Brain microvascular endothelial cell (primary cell): ENCODE results near the gene BABAM2.

Experiments used
- DNase-seq: peaks from one replicate; pipeline ENCODE4 v3.0.0-alpha.2; 2020
- H3K27ac ChIP-seq: fragments of 250-450 bp; sonication (Bioruptor Pico); 2 replicates; pipeline ENCODE4 v1.5.1; 2020; ENCODE audit warnings: mild to moderate bottlenecking, moderate library complexity
- H3K27me3 ChIP-seq: fragments of 250-450 bp; sonication (Bioruptor Pico); replicated peaks from 2 replicates; pipeline ENCODE4 v1.5.1; 2020; ENCODE audit warnings: mild to moderate bottlenecking
- H3K36me3 ChIP-seq: fragments of 250-450 bp; sonication (Bioruptor Pico); replicated peaks from 2 replicates; pipeline ENCODE4 v1.5.1; 2020; ENCODE audit warnings: mild to moderate bottlenecking
- H3K4me3 ChIP-seq: 2 replicates; pipeline ENCODE4 v1.5.1; 2011; ENCODE audit warnings: low read depth, mild to moderate bottlenecking, control low read depth, low read length, moderate library complexity
- in situ Hi-C: cut with HindIII; loops from 2 replicates; pipeline ENCODE4 v1.10.0; 2017; ENCODE audit warnings: low sequenced_read_pairs, low pct_ligation_motif_present
- TF ChIP-seq, protein P1 (sequence below): IDR thresholded peaks from 2 replicates; pipeline ENCODE4 v1.5.1; 2011; ENCODE audit warnings: low read depth, mild to moderate bottlenecking, moderate library complexity, low read length, control low read depth, inconsistent platforms; ENCODE audit errors: missing control alignments

BABAM2 gene

DNA sequence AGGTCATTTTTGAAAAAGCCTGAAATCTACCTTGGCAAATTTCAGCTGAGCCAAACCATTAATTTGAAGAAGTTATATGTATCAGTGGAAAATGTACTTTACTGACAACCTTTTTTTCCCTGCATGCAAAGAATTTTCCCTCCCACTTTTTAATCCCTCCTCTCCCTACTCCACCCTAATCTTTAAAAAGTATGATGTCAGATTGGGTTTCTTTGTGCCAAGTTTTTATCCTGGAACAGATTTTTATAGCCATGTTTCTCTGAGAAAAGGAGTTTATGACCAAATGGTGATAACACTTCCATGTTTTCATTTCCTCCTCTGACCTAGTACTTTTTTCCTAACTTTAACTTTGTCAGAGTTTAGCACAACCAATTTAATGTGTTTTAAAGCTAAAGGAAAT lies 251.9 kb downstream of the BABAM2 start:
- no peaks in the 10 kb centered on the region for H3K36me3 ChIP-seq
- in situ Hi-C loops = no loop called here
- H3K4me3 ChIP-seq = no peak overlapping the region
- no peak for DNase-seq
- TF ChIP-seq, protein P1, sequence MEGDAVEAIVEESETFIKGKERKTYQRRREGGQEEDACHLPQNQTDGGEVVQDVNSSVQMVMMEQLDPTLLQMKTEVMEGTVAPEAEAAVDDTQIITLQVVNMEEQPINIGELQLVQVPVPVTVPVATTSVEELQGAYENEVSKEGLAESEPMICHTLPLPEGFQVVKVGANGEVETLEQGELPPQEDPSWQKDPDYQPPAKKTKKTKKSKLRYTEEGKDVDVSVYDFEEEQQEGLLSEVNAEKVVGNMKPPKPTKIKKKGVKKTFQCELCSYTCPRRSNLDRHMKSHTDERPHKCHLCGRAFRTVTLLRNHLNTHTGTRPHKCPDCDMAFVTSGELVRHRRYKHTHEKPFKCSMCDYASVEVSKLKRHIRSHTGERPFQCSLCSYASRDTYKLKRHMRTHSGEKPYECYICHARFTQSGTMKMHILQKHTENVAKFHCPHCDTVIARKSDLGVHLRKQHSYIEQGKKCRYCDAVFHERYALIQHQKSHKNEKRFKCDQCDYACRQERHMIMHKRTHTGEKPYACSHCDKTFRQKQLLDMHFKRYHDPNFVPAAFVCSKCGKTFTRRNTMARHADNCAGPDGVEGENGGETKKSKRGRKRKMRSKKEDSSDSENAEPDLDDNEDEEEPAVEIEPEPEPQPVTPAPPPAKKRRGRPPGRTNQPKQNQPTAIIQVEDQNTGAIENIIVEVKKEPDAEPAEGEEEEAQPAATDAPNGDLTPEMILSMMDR = no peak
- no peak overlapping the region for H3K27ac ChIP-seq
- no peaks in the 10 kb centered on the region for H3K27me3 ChIP-seq

DNA sequence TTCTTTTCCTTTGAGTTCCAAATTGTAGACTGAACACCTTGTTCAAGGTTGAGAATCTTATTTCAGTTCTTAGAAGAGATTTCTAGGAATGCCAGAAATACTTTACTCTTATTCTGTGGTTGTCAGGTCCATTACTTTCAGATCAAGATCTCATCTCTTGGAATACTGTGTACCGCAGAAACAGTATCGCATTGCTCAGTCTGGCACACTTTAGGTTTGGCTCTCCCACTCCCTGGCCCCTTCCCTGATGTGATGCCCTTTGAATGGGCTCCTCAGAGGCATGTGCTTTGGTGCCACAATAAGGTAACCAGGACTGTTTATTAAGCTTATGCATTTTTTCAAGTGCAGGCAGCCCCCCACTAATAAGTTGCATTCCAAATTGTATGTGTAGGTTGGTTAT lies 257.5 kb downstream of the BABAM2 start:
- H3K27me3 ChIP-seq = no peaks in the 10 kb centered on the region
- no peak for DNase-seq
- TF ChIP-seq, protein P1 = no peak
- H3K36me3 ChIP-seq = no peaks in the 10 kb centered on the region
- no peak overlapping the region for H3K27ac ChIP-seq
- H3K4me3 ChIP-seq = no peak overlapping the region
- in situ Hi-C loops = no loop called here

DNA sequence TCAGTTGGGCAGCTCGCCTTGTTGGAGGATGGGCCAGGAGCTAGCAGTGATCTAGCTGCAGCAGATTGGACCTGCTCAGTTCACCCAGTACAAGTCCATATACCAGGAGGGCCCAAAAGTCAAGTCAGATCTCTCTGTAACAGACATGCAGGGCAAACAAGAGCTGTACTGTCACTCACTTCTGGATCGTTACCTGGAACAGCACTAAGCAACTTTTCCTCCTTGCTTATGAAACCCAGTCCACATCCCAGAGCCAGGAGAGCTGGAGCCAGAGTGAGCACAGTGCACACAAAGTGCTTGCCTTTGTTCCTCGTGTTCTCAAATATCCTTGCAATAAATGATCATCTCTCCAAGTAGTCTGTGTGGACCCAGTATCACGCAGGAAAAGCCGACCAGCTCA lies 258.0 kb downstream of the BABAM2 start:
- no peak for DNase-seq
- Histone ChIP-seq H3K27me3 (no peaks in the 10 kb centered on the region), H3K4me3 (no peak overlapping the region), H3K27ac (no peak overlapping the region), H3K36me3 (no peaks in the 10 kb centered on the region)
- in situ Hi-C loops = no loop called here
- TF ChIP-seq, protein P1 = no peak

DNA sequence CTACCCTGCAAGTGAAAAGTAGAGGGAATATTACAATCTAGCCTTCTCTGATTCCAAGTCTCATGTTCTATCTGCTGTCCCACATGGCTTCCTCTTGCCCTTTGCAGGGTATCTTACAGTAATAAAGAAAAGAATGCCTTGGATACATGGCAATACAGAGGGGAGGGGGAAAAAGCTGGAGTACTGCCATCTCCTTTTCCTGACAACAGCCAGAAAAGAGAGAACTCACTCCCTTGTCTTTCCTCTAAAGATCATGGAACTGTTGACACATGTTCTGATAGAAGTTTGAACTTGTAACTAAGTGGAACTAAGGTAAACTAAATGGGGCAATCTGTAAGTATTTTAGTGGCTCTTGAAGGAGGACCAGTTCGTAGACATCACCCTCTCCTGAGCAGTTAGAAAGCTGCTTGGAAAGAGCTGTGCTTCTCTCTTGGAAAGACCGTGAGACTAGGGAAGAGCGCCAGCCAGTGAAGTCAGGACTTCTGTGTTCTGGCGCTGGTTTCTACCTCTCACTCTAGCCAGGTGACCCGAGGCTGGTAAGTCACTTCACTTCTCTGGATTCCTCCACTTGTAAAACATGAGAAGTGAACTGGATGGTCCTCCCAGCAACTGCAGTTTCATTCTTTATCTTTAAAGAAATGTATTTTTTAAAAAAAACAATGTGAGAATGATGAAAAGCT lies 259.8 kb downstream of the BABAM2 start:
- no peaks in the 10 kb centered on the region for H3K36me3 ChIP-seq
- TF ChIP-seq, protein P1 = no peak
- DNase-seq = no peak
- no peak overlapping the region for H3K4me3 ChIP-seq
- H3K27me3 ChIP-seq = no peaks in the 10 kb centered on the region
- no peak overlapping the region for H3K27ac ChIP-seq
- in situ Hi-C loops = no loop called here

DNA sequence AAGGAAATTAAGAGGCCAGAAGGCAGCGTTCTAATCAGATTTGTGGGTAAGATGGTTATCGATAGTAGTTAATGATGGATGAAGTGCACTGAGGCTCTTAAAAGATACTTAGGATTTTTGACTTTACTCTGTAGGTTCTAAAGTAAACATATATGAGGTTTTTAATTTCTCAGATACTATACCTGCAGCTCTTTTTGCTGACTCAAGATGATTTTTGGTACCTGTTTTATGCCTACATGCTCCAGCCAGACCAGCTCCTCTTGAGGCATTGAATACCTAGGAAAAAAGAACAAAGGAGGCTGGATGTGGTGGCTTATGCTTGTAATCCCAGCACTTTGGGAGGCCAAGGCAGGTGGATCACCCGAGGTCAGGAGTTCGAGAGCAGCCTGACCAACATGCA lies 260.5 kb downstream of the BABAM2 start:
- TF ChIP-seq, protein P1 = no peak
- no peak overlapping the region for H3K27ac ChIP-seq
- in situ Hi-C loops = no loop called here
- H3K27me3 ChIP-seq = no peaks in the 10 kb centered on the region
- H3K36me3 ChIP-seq = no peaks in the 10 kb centered on the region
- H3K4me3 ChIP-seq = no peak overlapping the region
- no peak for DNase-seq
